ENCODE data around the gene MAD1L1. TPM values are rescaled to one million over a fixed set of nuclear protein-coding genes. Genes with fewer than 3 reads are reported as not detected.

The MAD1L1 gene
- total RNA-seq, 1 donor from 2014 or later: 32.7 TPM

- H3K9me3 Mint-ChIP-seq (ENCODE audit: unreplicated experiment): no peaks in the 10 kb centered on the region
- H3K36me3 Mint-ChIP-seq (ENCODE audit: unreplicated experiment): peaks cover 3% of the 10 kb centered on the region
- no peak overlapping the region for H3K27ac Mint-ChIP-seq (ENCODE audit: unreplicated experiment)
- peaks cover 20% of the 10 kb centered on the region for H3K4me1 Mint-ChIP-seq (ENCODE audit: unreplicated experiment)
- H3K4me3 Mint-ChIP-seq (ENCODE audit: unreplicated experiment): no peak overlapping the region
- no peak for DNase-seq (ENCODE audit: extremely low spot score, unreplicated experiment)
- TF ChIP-seq, protein P1, sequence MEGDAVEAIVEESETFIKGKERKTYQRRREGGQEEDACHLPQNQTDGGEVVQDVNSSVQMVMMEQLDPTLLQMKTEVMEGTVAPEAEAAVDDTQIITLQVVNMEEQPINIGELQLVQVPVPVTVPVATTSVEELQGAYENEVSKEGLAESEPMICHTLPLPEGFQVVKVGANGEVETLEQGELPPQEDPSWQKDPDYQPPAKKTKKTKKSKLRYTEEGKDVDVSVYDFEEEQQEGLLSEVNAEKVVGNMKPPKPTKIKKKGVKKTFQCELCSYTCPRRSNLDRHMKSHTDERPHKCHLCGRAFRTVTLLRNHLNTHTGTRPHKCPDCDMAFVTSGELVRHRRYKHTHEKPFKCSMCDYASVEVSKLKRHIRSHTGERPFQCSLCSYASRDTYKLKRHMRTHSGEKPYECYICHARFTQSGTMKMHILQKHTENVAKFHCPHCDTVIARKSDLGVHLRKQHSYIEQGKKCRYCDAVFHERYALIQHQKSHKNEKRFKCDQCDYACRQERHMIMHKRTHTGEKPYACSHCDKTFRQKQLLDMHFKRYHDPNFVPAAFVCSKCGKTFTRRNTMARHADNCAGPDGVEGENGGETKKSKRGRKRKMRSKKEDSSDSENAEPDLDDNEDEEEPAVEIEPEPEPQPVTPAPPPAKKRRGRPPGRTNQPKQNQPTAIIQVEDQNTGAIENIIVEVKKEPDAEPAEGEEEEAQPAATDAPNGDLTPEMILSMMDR (IDR thresholded peaks at IDR 0.05): no peak
- no peaks in the 10 kb centered on the region for H3K27me3 Mint-ChIP-seq (ENCODE audit: unreplicated experiment)
These were observed 161.5 kb downstream of the MAD1L1 start for GRCh38 chr7:2071133-2071832.

DNA sequence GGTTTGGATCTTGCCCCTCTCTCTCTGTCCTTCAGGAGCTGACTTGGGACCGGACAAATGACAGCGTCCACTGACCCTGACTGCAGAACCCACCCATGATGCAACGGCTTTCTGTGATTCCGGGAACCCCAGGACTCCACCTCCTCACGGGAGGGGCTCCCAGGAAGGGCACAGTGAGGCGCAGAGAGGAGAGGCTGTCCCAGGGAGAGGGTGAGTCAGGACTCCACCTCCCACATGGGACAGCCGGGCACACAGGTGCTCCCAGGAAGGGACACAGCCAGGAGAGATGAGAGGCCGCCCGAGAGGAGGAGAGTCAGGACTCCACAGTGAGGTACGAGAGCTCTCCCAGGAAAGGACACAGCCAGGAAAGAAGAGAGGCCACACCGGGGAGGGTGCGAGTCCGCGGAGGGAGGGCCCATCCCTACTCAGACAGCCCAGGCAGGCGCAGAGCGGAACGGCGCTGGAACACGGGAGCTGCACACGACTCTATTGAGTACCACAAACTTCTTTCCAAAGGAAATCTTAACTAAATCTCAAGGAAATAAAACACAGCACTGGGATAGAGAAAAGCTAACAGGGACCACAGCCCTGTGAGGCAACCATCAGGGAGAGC is 162.5 kb downstream of the MAD1L1 start:
- TF ChIP-seq, protein P1 (IDR thresholded peaks at IDR 0.05): no peak
- Mint-ChIP-seq H3K27ac (ENCODE audit: unreplicated experiment) (peak overlapping the region; percentile 27), H3K9me3 (ENCODE audit: unreplicated experiment) (no peaks in the 10 kb centered on the region), H3K4me1 (ENCODE audit: unreplicated experiment) (peaks cover 20% of the 10 kb centered on the region), H3K4me3 (ENCODE audit: unreplicated experiment) (no peak overlapping the region), H3K36me3 (ENCODE audit: unreplicated experiment) (peaks cover 2% of the 10 kb centered on the region), H3K27me3 (ENCODE audit: unreplicated experiment) (no peaks in the 10 kb centered on the region)
- no peak for DNase-seq (ENCODE audit: extremely low spot score, unreplicated experiment)

GRCh38 chr7:2069472-2069860 is 163.3 kb downstream of the MAD1L1 start:
- Mint-ChIP-seq H3K9me3 (ENCODE audit: unreplicated experiment) (no peaks in the 10 kb centered on the region), H3K4me3 (ENCODE audit: unreplicated experiment) (no peak overlapping the region), H3K27me3 (ENCODE audit: unreplicated experiment) (no peaks in the 10 kb centered on the region), H3K27ac (ENCODE audit: unreplicated experiment) (peak overlapping the region; percentile 67), H3K4me1 (ENCODE audit: unreplicated experiment) (peaks cover 20% of the 10 kb centered on the region), H3K36me3 (ENCODE audit: unreplicated experiment) (peaks cover 2% of the 10 kb centered on the region)
- no peak for DNase-seq (ENCODE audit: extremely low spot score, unreplicated experiment)
- TF ChIP-seq, protein P1 (IDR thresholded peaks at IDR 0.05): no peak

DNA sequence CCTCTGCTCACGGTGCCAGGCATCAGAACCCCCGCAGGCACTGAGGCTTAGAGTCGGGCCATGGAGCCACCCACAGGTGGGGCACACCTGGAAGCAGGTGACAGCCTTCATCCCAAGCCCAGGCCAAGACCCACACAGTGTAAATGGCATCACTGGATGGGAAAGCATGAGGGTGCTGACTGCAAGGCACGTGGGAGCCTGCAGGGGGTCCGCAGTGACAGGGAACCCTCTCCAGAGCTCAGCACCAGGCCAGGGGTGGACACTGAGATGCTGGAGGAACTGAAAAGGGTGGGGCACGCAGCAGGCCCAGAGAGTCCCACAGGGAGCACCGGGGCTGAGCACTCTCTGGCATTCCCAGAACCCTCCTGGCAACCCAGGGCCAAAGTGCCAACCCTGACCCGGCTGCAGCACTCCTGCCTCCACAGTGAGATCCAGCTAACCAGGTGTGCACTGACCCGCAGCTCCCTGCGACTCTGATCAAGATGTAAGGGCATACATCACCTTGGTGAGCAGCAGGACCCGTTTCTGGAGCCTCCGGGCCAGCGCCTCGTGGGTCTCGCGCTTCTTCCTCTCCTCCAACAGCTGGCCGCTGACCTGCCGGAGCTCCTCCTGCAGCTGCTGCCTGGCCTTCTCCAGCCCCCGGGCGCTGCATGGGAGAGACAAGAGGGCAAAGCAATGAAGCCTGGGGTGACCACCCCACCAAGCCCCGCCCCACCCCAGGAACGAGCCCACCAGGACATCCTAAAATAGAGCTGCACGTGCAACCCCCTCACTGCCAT is 163.9 kb downstream of the MAD1L1 start:
- Mint-ChIP-seq H3K4me3 (ENCODE audit: unreplicated experiment) (no peak overlapping the region), H3K27ac (ENCODE audit: unreplicated experiment) (no peak overlapping the region), H3K9me3 (ENCODE audit: unreplicated experiment) (no peaks in the 10 kb centered on the region), H3K4me1 (ENCODE audit: unreplicated experiment) (peaks cover 20% of the 10 kb centered on the region), H3K36me3 (ENCODE audit: unreplicated experiment) (peaks cover 2% of the 10 kb centered on the region), H3K27me3 (ENCODE audit: unreplicated experiment) (no peaks in the 10 kb centered on the region)
- TF ChIP-seq, protein P1 (IDR thresholded peaks at IDR 0.05): no peak
- no peak for DNase-seq (ENCODE audit: extremely low spot score, unreplicated experiment)

All from osteocyte (in vitro differentiated cells).